ENCODE results near the gene ST6GAL1. TPM values are rescaled to one million over a fixed set of nuclear protein-coding genes. Genes with fewer than 3 reads are reported as not detected.
"Not testable (repeated sequence)": the region's sequence is repeated elsewhere in the genome, so short reads cannot be mapped to it uniquely, and the experiment has no call there.

ST6GAL1 gene
- total RNA-seq, 4 donors from 2014 or later: 51.3 to 113 (median 65.5) TPM

DNA sequence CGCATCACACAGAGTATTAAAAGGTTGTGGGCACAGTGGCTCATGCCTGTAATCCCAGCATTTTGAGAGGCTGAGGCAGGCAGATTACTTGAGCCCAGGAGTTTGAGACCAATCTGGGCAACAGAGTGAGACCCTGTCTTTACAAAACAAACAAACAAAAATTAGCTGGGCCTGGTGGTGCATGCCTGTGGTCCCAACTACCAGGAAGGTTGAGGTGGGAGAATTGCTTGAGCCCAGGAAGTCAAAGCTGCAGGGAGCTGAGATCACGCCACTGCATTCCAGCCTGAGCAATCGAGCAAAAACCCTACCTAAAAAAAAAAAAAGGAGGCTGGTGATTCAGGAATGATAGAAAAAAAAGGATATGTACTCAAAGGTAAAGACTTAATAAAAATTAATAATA lies 28.2 kb upstream of the ST6GAL1 start:
- no peak for DNase-seq (ENCODE audit: low spot score)
- no peak for ATAC-seq (ENCODE audit: low FRiP score)
- TF ChIP-seq, protein P1, sequence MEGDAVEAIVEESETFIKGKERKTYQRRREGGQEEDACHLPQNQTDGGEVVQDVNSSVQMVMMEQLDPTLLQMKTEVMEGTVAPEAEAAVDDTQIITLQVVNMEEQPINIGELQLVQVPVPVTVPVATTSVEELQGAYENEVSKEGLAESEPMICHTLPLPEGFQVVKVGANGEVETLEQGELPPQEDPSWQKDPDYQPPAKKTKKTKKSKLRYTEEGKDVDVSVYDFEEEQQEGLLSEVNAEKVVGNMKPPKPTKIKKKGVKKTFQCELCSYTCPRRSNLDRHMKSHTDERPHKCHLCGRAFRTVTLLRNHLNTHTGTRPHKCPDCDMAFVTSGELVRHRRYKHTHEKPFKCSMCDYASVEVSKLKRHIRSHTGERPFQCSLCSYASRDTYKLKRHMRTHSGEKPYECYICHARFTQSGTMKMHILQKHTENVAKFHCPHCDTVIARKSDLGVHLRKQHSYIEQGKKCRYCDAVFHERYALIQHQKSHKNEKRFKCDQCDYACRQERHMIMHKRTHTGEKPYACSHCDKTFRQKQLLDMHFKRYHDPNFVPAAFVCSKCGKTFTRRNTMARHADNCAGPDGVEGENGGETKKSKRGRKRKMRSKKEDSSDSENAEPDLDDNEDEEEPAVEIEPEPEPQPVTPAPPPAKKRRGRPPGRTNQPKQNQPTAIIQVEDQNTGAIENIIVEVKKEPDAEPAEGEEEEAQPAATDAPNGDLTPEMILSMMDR (IDR thresholded peaks at IDR 0.05): no peak

DNA sequence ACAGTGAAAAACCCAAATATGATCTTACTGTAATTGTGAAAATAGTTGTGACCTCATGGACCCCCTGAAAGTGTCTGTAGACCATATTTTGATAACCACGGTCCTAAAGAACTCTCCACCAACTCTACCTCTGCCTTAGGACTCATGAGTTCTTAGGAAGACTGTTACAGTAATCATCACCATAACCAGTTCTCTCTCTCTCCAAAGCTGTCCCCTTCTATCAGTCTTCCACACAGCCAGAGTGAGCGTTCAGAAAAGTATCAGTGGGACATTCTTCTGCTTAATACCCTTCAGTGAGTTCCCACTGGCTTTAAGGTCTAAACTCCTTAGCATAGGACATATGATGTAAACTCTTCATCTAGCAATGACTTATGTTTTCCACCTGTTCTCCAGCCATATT lies 27.6 kb upstream of the ST6GAL1 start:
- TF ChIP-seq, protein P1 (IDR thresholded peaks at IDR 0.05): no peak
- DNase-seq (ENCODE audit: low spot score): no peak
- ATAC-seq (ENCODE audit: low FRiP score): no peak

DNA sequence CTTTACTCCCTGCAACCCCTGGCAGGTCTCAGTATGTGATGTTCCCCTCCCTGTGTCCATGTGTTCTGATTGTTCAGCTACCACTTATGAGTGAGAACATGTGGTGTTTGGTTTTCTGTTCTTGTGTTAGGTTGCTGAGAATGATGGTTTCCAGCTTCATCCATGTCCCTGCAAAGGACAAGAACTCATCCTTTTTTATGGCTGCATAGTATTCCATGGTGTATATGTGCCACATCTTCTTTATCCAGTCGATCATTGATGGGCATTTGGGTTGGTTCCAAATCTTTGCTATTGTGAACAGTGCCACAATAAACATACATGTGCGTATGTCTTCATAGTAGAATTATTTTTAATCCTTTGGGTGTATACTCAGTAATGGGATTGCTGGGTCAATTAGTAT lies 26.6 kb upstream of the ST6GAL1 start:
- not testable (repeated sequence) for DNase-seq (ENCODE audit: low spot score); ATAC-seq (ENCODE audit: low FRiP score)

DNA sequence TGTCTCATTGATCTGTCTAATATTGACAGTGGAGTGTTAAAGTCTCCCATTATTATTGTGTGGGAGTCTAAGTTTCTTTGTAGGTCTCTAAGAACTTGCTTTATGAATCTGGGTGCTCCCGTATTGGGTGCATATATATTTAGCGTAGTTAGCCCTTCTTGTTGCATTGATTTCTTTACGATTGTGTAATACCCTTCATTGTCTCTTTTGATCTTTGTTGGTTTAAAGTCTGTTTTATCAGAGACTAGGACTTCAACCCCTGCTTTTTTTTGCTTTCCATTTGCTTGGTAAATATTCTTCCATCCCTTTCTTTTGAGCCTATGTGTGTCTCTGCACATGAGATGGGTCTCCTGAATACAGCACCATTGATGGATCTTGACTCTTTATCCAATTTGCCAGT lies 23.3 kb upstream of the ST6GAL1 start:
- not testable (repeated sequence) for ATAC-seq (ENCODE audit: low FRiP score)

DNA sequence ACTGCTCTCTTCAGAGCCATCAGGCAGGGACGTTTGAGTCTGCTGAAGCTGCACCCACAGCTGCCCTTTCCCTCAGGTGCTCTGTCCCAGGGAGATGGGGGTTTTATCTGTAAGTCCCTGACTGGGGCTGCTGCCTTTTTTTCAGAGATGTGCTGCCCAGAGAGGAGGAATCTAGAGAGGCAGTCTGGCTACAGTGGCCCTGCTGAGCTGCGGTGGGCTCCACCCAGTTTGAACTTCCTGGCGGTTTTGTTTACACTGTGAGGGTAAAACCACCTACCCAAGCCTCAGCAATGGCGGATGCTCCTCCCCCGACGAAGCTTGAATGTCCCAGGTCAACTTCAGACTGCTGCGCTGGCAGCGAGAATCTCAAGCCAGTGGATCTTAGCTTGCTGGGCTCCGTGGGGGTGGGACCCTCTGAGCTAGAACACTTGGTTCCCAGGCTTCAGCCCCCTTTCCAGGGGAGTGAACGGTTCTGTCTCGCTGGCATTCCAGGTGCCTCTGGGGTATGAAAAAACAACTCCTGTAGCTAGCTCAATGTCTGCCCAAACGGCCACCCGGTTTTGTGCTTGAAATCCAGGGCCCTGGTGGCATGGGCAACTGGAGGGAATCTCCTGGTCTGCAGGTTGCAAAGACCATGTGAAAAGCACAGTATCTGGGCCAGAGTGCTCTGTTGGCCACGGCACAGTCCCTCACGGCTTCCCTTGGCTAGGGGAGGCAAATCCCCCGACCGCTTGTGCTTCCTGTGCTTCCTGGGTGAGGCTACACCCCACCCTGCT lies 21.1 kb upstream of the ST6GAL1 start:
- TF ChIP-seq, protein P1 (IDR thresholded peaks at IDR 0.05): no peak
- DNase-seq (ENCODE audit: low spot score): no peak
- no peak for ATAC-seq (ENCODE audit: low FRiP score)

More for the DNA sequence above, 23.3 kb upstream of the ST6GAL1 start:
- DNase-seq (ENCODE audit: low spot score): not testable (repeated sequence)

DNA sequence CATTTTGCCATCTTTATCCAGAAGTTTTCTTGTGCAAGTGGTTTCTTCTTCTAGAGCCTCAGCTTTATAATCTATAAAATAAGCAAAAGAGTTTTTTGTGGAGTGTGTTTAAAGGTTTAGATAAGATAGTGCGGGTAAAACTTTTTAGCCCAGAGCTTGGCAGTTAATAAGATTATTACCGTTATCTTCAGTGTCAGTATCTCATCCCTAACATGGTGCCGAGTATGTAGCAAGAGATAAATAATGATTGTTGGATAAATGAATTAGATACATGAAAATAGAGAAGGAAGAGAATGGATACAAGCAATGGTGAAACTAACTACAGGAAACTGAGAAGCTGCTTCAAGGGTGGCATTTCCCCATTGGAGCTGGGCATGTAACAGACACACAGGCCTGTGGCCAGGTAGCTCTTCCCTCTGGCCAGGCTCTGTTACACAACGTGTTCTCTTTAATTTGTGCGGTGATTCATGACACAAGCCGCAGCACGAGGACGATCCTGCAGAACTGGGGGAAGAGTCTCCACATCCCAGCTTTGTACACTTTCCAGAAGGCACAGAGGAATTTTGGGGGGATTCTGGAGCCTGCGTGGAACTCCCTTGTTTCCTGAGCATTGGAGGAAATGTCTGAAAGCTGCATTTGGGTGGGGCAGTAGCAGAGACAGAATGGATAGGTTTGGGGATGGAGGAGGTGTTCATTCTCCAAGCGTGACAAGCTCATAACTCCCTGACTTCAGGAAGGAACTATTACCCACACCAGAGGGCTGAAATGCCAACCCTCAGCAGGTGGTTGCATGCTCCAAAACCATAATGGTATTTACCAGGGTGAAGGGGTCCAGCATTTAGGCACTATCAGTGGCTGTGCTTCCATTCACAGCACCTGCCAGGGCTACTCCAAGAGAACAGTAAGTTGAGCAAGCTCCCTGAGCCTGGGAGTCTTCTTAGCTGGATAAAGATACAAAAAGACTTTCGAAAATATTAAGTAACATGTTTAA lies 14.2 kb upstream of the ST6GAL1 start:
- TF ChIP-seq, protein P1 (IDR thresholded peaks at IDR 0.05): no peak
- DNase-seq (ENCODE audit: low spot score): no peak
- peak; percentile 32 for ATAC-seq (ENCODE audit: low FRiP score)

DNA sequence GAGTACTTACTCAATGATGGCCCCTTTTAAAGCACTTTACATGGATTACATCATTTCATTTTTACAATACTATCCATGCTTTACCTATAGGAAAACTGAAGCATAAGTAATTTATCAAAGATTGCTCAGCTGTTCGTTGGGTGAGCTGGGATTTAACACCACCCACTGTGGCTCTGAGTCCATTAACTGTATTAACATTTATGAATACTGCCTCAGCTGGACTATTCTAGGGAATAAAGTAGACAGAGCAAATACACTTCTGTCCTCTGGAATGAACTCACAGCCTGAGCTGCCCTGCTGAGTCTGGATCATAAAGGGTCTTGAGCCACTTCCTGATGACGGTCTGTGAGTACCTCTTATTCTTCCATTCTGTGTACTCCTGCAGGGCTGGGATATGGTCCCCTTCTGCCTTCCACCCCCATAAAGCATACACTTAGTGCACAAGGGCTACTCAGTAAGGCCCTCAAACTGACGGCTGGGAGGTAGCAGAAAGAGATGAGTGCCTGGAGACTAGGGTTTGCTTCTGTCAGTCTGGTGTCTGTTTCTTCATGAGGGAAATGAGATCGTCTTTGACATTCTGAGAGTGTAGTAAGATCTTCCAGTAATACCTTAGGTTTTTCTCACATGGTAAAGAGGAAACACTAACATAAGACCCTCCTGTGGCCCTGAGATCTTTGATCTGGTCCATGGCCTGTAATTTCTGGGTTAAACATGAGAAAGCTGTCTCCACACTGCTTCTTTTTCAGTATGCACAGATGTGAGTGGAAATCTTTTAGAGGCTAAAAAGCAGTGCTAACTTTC lies 12.6 kb upstream of the ST6GAL1 start:
- ATAC-seq (ENCODE audit: low FRiP score) (no peak), DNase-seq (ENCODE audit: low spot score) (no peak)
- TF ChIP-seq, protein P1 (IDR thresholded peaks at IDR 0.05): no peak
